Keratinocyte (primary cell): ENCODE results near the gene LHX6. TPM values are rescaled to one million over a fixed set of nuclear protein-coding genes. Genes with fewer than 3 reads are reported as not detected.

ENCODE experiments used
- DNase-seq: peaks from one replicate; pipeline ENCODE4 v3.0.0-alpha.2; 2011; ENCODE audit warnings: low read depth, missing footprints, low spot score
- FAIRE-seq: peaks from 2 replicates; lab custom pipeline; 2011; peaks lifted over from hg19 to GRCh38; lab: Jason Lieb, UNC
- H2AFZ ChIP-seq: 2 replicates; pipeline ENCODE4 v1.6.0; 2012; ENCODE audit warnings: low read length, control low read depth, inconsistent platforms; ENCODE audit not compliant: control insufficient read depth
- H3K27ac ChIP-seq: 2 replicates; pipeline ENCODE4 v1.5.1; 2011; ENCODE audit warnings: low read length; ENCODE audit not compliant: control insufficient read depth, insufficient read depth
- H3K27me3 ChIP-seq: 3 replicates; pipeline ENCODE4 v1.6.0; 2011; ENCODE audit warnings: low read length; ENCODE audit not compliant: control insufficient read depth, insufficient read depth; ENCODE audit errors: extremely low read depth
- H3K36me3 ChIP-seq, 2 experiments: 2 replicates in 1 of 2; 3 replicates in 1 of 2; pipeline ENCODE4 v1.5.1; 2011; ENCODE audit warnings: low read length in 2 of 2, mild to moderate bottlenecking in 1 of 2; ENCODE audit not compliant: control insufficient read depth in 2 of 2, insufficient read depth in 2 of 2; ENCODE audit errors: extremely low read depth in 1 of 2
- H3K4me1 ChIP-seq: 3 replicates; pipeline ENCODE4 v1.5.1; 2011; ENCODE audit warnings: low read length; ENCODE audit not compliant: control insufficient read depth, insufficient read depth; ENCODE audit errors: extremely low read depth
- H3K4me2 ChIP-seq: 3 replicates; pipeline ENCODE4 v1.6.0; 2011; ENCODE audit warnings: low read depth, low read length; ENCODE audit not compliant: control insufficient read depth, insufficient read depth; ENCODE audit errors: extremely low read depth
- H3K4me3 ChIP-seq, 3 experiments: fragments of 200-600 bp in 1 of 3; sonication (generic) in 1 of 3; 2 replicates in 2 of 3; 3 replicates in 1 of 3; pipeline ENCODE4 v1.5.1; 2011 to 2016; ENCODE audit warnings: low read length in 3 of 3, mild to moderate bottlenecking in 3 of 3, control low read depth in 2 of 3, inconsistent platforms in 1 of 3, low read depth in 1 of 3, mixed read lengths in 1 of 3, mixed run types in 1 of 3, moderate library complexity in 1 of 3; ENCODE audit not compliant: control insufficient read depth in 2 of 3, insufficient read depth in 2 of 3; ENCODE audit errors: extremely low read depth in 1 of 3
- H3K79me2 ChIP-seq: 2 replicates; pipeline ENCODE4 v1.6.0; 2012; ENCODE audit warnings: low read length; ENCODE audit not compliant: control insufficient read depth, insufficient read depth
- H3K9ac ChIP-seq: 3 replicates; pipeline ENCODE4 v1.6.0; 2011; ENCODE audit warnings: low read length; ENCODE audit not compliant: control insufficient read depth, insufficient read depth; ENCODE audit errors: extremely low read depth
- H3K9me1 ChIP-seq: 3 replicates; pipeline ENCODE4 v1.6.0; 2011; ENCODE audit warnings: low read length; ENCODE audit not compliant: control insufficient read depth, insufficient read depth; ENCODE audit errors: extremely low read depth
- H3K9me3 ChIP-seq: 2 replicates; pipeline ENCODE4 v1.5.1; 2012; ENCODE audit warnings: low read depth, low read length; ENCODE audit not compliant: control insufficient read depth
- H4K20me1 ChIP-seq: 3 replicates; pipeline ENCODE4 v1.6.0; 2011; ENCODE audit warnings: low read length; ENCODE audit not compliant: control insufficient read depth, insufficient read depth; ENCODE audit errors: extremely low read depth
- CTCF ChIP-seq, 3 experiments: IDR thresholded peaks in 1 of 3; conservative IDR thresholded peaks in 1 of 3; optimal IDR thresholded peaks in 1 of 3; 2 replicates in 2 of 3; 3 replicates in 1 of 3; pipeline versions ENCODE3 to v1.5.1; 2011; ENCODE audit warnings: low read length in 3 of 3, mild to moderate bottlenecking in 3 of 3, moderate library complexity in 2 of 3, control low read depth in 1 of 3, inconsistent platforms in 1 of 3; ENCODE audit not compliant: insufficient read depth in 2 of 3; ENCODE audit errors: extremely low read depth in 1 of 3
- EZH2 ChIP-seq: IDR thresholded peaks from one replicate; pipeline ENCODE4 v1.6.1; 2012; ENCODE audit warnings: inconsistent platforms, mild to moderate bottlenecking, low read length, moderate library complexity
- dilution Hi-C: fragments of 300-500 bp; cut with MboI; formaldehyde crosslinking; loops from one replicate; pipeline ENCODE4 v1.7.0; 2020; ENCODE audit warnings: low sequenced_read_pairs; ENCODE audit not compliant: extremely low pct_ligation_motif_present
- polyA plus RNA-seq, 5 experiments: library from polyadenylated mRNA; depleted of rRNA in 3 of 5; stranded (reverse) in 3 of 5; stranded (forward) in 1 of 5; unstranded in 1 of 5; fragments of >200 nt; gene quantifications; 1 replicate in 1 of 5; 2 replicates in 3 of 5; 3 replicates in 1 of 5; pipeline versions ENCODE4 v1.2.1 to v1.2.3, GENCODE V29; 2011 to 2012; ENCODE audit warnings: missing spikeins in 2 of 5, low read depth in 1 of 5, low replicate concordance in 1 of 5

Gene LHX6
- polyA plus RNA-seq, 1 donor (not counting 4 experiments of a cell fraction or from before 2014, with no cell fraction given), result 0.13 TPM

GRCh38 chr9:122254761-122255160 lies 26.0 kb upstream of the LHX6 start:
- dilution Hi-C loops, result no loop called here
- Histone ChIP-seq H2AFZ (no peak overlapping the region), H4K20me1 (no peaks in the 10 kb centered on the region), H3K9me3 (no peaks in the 10 kb centered on the region), H3K79me2 (peaks cover 12% of the 10 kb centered on the region), H3K27me3 (no peaks in the 10 kb centered on the region), H3K4me3 (no peak overlapping the region), H3K4me2 (no peak overlapping the region), H3K27ac (no peak overlapping the region), H3K9ac (no peak overlapping the region), H3K4me1 (no peaks in the 10 kb centered on the region), H3K36me3 (peaks cover 4 to 7% of the 10 kb centered on the region in 2 experiments), H3K9me1 (no peaks in the 10 kb centered on the region)
- TF ChIP-seq CTCF (optimal IDR thresholded peaks at IDR 0.05 in 1 of 3, IDR thresholded peaks at IDR 0.05 in 1 of 3, conservative IDR thresholded peaks at IDR 0.05 in 1 of 3; ENCODE audit: extremely low read depth in 1 of 3, insufficient read depth in 2 of 3, low read length in 3 of 3), result no peak
- no peak for TF ChIP-seq EZH2
- no peak for DNase-seq
- no peak for FAIRE-seq

- H3K27me3 ChIP-seq, result no peaks in the 10 kb centered on the region
- no peaks in the 10 kb centered on the region for H3K9me3 ChIP-seq
- FAIRE-seq, result no peak
- H3K27ac ChIP-seq, result no peak overlapping the region
- H3K9ac ChIP-seq, result no peak overlapping the region
- no peak for TF ChIP-seq EZH2
- no peak for TF ChIP-seq CTCF (optimal IDR thresholded peaks at IDR 0.05 in 1 of 3, IDR thresholded peaks at IDR 0.05 in 1 of 3, conservative IDR thresholded peaks at IDR 0.05 in 1 of 3; ENCODE audit: extremely low read depth in 1 of 3, insufficient read depth in 2 of 3, low read length in 3 of 3)
- H4K20me1 ChIP-seq, result no peaks in the 10 kb centered on the region
- no peak overlapping the region for H3K4me2 ChIP-seq
- H3K4me1 ChIP-seq, result no peaks in the 10 kb centered on the region
- H3K36me3 ChIP-seq, result peaks cover 7 to 8% of the 10 kb centered on the region in 2 experiments
- H3K79me2 ChIP-seq, result peaks cover 12% of the 10 kb centered on the region
- no peak overlapping the region for H3K4me3 ChIP-seq
- no peak for DNase-seq
- dilution Hi-C loops, result no loop called here
- no peaks in the 10 kb centered on the region for H3K9me1 ChIP-seq
- H2AFZ ChIP-seq, result no peak overlapping the region
These were observed 24.0 kb upstream of the LHX6 start for GRCh38 chr9:122252796-122253195.
